Measurements from ENCODE around the gene NME4. TPM values are rescaled to one million over a fixed set of nuclear protein-coding genes. Genes with fewer than 3 reads are reported as not detected.
"Not testable (repeated sequence)": the region's sequence is repeated elsewhere in the genome, so short reads cannot be mapped to it uniquely, and the experiment has no call there.

Gene NME4
- total and polyA plus RNA-seq, 4 experiments from 2014 or later, result 34.9 to 61.7 (median 44.9) TPM

DNA sequence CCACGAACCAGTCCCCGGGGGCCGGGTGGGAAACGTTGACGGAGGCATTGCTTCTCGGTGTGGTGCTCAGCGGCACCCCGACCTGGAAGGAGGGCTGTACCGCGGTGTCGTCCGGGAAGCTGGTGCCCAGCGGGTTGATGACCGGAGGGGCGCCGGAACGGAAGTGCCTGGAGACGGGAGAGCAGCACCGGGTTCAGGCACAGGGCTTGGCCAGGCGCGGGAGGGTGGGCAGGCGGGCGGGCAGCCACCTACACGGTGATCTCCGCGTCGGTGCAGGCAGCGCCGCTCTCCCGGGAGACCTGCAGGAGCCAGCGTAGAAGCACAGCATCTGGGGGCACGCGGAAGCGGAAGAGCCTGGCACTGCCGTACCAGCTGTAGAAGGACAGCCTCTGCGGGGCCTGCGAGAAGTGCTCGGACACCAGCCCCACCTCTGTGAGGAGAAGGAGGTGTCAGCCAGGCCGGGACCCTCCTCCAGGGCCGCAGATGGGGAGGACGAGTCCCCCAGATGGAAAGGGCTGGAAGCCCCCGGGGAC lies 19.5 kb upstream of the NME4 start:
- intact Hi-C loops (cut with micrococcal nuclease), result loop anchor here (10.0 kb wide), 1 partner anchor 207 kb away; no protein-coding TSS in a partner anchor
- Mint-ChIP-seq H3K9me3 (no peaks in the 10 kb centered on the region), H3K4me3 (no peak overlapping the region), H3K27ac (no peak overlapping the region), H3K27me3 (no peaks in the 10 kb centered on the region), H3K4me1 (peaks cover 2 to 18% (median 10%) of the 10 kb centered on the region in 4 donors), H3K36me3 (peaks cover 0 to 11% of the 10 kb centered on the region in 2 donors)
- H3K27ac ChIP-seq (ENCODE audit: low read depth, low read length), result no peak overlapping the region
- H3K4me1 ChIP-seq (ENCODE audit: insufficient read depth, low read length), result peaks cover 24% of the 10 kb centered on the region
- ChIA-PET POLR2A (ENCODE audit: partially characterized antibody) (no interaction called here), CTCF (ENCODE audit: partially characterized antibody) (no interaction called here)
- no peaks in the 10 kb centered on the region for H3K27me3 ChIP-seq (ENCODE audit: insufficient read depth, low read length)
- DNase-seq, result no peak
- H3K9me3 ChIP-seq (ENCODE audit: control insufficient read depth in 1 of 2, low read length in 2 of 2), result no peaks in the 10 kb centered on the region
- H3K4me3 ChIP-seq (ENCODE audit: low read length in 2 of 2), result no peak overlapping the region
- H3K36me3 ChIP-seq (ENCODE audit: insufficient read depth, low read length), result peaks cover 21% of the 10 kb centered on the region

- H3K36me3 Mint-ChIP-seq, result peaks cover 0 to 12% of the 10 kb centered on the region in 2 donors
- H3K4me3 ChIP-seq (ENCODE audit: low read length in 2 of 2); H3K27ac ChIP-seq (ENCODE audit: low read depth, low read length); H3K9me3 Mint-ChIP-seq; H3K27me3 ChIP-seq (ENCODE audit: insufficient read depth, low read length); H3K4me3 Mint-ChIP-seq; POLR2A ChIA-PET (ENCODE audit: partially characterized antibody); DNase-seq; H3K27me3 Mint-ChIP-seq; CTCF ChIA-PET (ENCODE audit: partially characterized antibody); H3K9me3 ChIP-seq (ENCODE audit: control insufficient read depth in 1 of 2, low read length in 2 of 2): not testable (repeated sequence)
- peaks cover 7 to 26% (median 16%) of the 10 kb centered on the region in 4 donors for H3K4me1 Mint-ChIP-seq
- peaks cover 30% of the 10 kb centered on the region for H3K4me1 ChIP-seq (ENCODE audit: insufficient read depth, low read length)
- intact Hi-C loops (cut with micrococcal nuclease), result loop anchor here (10.0 kb wide), 1 partner anchor 207 kb away; no protein-coding TSS in a partner anchor
- peaks cover 15% of the 10 kb centered on the region for H3K36me3 ChIP-seq (ENCODE audit: insufficient read depth, low read length)
- H3K27ac Mint-ChIP-seq, result peak overlapping the region in 3 of 7 donors; percentile 22 to 55 (median 37)
Observed at GRCh38 chr16:378113-378820, 18.7 kb upstream of the NME4 start.

DNA sequence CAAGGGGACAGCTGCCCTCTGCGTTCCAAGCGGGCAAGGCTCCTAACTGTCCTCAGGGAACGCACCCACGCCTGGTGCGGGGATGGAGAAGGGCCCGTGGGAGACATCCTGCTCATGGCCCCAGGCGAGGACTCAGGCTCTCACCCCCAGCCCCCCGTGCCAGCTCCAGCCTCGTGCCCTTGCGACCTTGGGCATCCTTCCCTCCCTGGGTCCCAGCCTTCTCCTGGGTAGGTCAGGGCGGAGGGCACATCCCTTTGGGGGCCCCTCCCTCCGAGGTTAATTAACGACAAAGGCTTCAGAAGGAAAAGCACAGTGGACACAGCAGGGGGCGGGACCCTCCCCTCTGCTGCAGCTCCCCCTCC lies 18.2 kb upstream of the NME4 start:
- peak overlapping the region in 1 of 8 donors; percentile 35 for H3K4me3 Mint-ChIP-seq
- H3K27ac ChIP-seq (ENCODE audit: low read depth, low read length), result no peak overlapping the region

DNA sequence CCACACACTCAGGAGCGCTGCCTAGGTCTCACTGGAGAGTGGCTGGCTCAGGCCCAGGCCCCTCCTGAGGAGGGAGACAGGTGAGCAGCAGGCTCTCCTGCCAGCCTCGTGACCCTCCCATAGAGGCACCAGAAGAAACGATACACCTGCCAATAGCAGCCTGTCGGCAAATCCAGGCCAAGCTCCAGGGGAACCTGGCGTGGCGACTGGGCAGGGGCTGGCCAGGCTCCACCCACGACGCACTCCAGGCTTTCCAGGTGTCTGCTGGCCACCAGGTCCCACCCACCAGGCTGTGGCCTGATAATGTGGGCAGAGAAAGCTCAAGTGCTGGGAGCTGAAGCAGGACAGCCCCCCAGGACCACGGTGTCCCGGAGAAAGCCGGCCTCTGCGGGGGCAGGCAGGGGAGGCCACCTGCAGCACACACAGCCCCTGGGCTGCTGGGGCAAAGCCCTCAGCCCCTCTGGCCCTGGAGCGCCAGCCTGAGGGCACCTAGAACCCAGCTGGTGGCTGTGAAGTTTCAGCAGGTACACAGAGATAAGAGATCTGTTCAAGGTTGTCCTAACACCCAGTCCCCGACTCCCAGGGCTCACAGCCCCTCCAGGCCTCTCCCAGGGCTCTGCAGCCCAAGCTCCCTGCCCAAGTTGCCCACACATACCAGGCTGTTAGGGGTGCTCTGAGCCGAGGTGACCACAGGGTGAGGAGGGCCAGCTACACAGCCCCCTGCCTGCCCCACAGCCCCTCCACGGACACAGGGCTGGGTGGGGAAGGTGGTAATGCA lies 17.6 kb upstream of the NME4 start:
- Mint-ChIP-seq H3K27ac (peak overlapping the region in 5 of 7 donors; percentile 90 to 95 (median 91)), H3K4me3 (peak overlapping the region in 7 of 8 donors; percentile 76 to 93 (median 87)), H3K4me1 (peaks cover 10 to 31% (median 21%) of the 10 kb centered on the region in 4 donors), H3K27me3 (no peaks in the 10 kb centered on the region), H3K36me3 (peaks cover 0 to 8% of the 10 kb centered on the region in 2 donors), H3K9me3 (peaks cover 0 to 1% (median 0%) of the 10 kb centered on the region in 8 donors)
- Histone ChIP-seq H3K4me1 (ENCODE audit: insufficient read depth, low read length) (peaks cover 37% of the 10 kb centered on the region), H3K27ac (ENCODE audit: low read depth, low read length) (peak overlapping the region; percentile 42), H3K4me3 (ENCODE audit: low read length in 2 of 2) (peak overlapping the region in 1 of 2 donors; percentile 38), H3K36me3 (ENCODE audit: insufficient read depth, low read length) (peaks cover 14% of the 10 kb centered on the region), H3K9me3 (ENCODE audit: control insufficient read depth in 1 of 2, low read length in 2 of 2) (no peaks in the 10 kb centered on the region), H3K27me3 (ENCODE audit: insufficient read depth, low read length) (no peaks in the 10 kb centered on the region)
- CTCF ChIA-PET (ENCODE audit: partially characterized antibody), result no interaction called here
- intact Hi-C loops (cut with micrococcal nuclease), result loop anchor here (10.0 kb wide), 1 partner anchor 205 kb away; no protein-coding TSS in a partner anchor
- DNase-seq, result no peak
- POLR2A ChIA-PET (ENCODE audit: partially characterized antibody), result interaction anchor here (0.6 to 4.1 kb wide), 4 partner anchors 9 to 25 kb away, joined by 3 to 35 read pairs (median 12); partner anchors contain the start of genes DECR2 and MRPL28

More for the DNA sequence above, 18.2 kb upstream of the NME4 start:
- Histone ChIP-seq H3K4me3 (ENCODE audit: low read length in 2 of 2) (no peak overlapping the region), H3K4me1 (ENCODE audit: insufficient read depth, low read length) (peaks cover 35% of the 10 kb centered on the region), H3K9me3 (ENCODE audit: control insufficient read depth in 1 of 2, low read length in 2 of 2) (no peaks in the 10 kb centered on the region), H3K27me3 (ENCODE audit: insufficient read depth, low read length) (no peaks in the 10 kb centered on the region), H3K36me3 (ENCODE audit: insufficient read depth, low read length) (peaks cover 14% of the 10 kb centered on the region)
- Mint-ChIP-seq H3K27me3 (no peaks in the 10 kb centered on the region), H3K9me3 (peaks cover 0 to 1% (median 0%) of the 10 kb centered on the region in 8 donors), H3K27ac (peak overlapping the region in 2 of 7 donors; percentile 35 to 55), H3K36me3 (peaks cover 0 to 8% of the 10 kb centered on the region in 2 donors), H3K4me1 (peaks cover 10 to 31% (median 20%) of the 10 kb centered on the region in 4 donors)
- CTCF ChIA-PET (ENCODE audit: partially characterized antibody), result no interaction called here
- no peak for DNase-seq
- POLR2A ChIA-PET (ENCODE audit: partially characterized antibody), result no interaction called here
- intact Hi-C loops (cut with micrococcal nuclease), result loop anchor here (10.0 kb wide), 1 partner anchor 206 kb away; no protein-coding TSS in a partner anchor

DNA sequence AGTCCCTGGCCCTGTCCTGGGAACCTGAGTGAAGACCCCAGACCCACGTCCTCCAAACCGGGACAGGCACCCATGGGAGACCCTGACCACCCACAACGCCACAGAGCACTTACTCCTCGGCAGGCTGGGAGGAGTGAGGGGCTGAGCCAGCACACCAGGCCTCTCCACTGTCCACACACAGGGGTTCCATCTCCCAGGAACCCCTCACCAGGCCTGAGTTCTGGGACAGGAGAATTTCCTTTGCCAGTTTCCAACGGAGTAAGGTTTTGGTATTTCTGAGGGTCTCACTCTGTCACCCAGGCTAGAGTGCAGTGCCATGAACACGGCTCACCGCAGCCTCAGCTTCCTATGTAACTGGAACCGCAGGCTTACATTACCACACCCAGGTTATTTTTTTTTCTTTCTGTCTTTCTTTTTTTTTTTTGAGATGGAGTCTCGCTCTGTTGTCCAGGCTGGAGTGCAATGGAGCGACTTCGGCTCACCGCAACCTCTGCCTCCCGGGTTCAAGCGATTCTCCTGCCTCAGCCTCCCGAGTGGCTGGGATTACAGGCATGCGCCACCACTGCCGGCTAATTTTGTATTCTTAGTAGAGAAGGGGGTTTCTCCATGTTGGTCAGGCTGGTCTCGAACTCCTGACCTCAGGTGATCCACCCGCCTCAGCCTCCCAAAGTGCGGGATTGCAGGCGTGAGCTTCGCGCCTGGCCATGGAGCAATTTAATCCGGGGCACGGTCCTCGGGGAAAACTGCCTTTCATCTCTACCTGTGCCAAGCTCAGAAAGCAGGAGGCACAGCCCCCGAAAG lies 16.8 kb upstream of the NME4 start:
- Histone ChIP-seq H3K4me3 (ENCODE audit: low read length in 2 of 2) (peak overlapping the region in 1 of 2 donors; percentile 38), H3K27ac (ENCODE audit: low read depth, low read length) (peak overlapping the region; percentile 52), H3K27me3 (ENCODE audit: insufficient read depth, low read length) (no peaks in the 10 kb centered on the region), H3K4me1 (ENCODE audit: insufficient read depth, low read length) (peaks cover 37% of the 10 kb centered on the region), H3K9me3 (ENCODE audit: control insufficient read depth in 1 of 2, low read length in 2 of 2) (no peaks in the 10 kb centered on the region), H3K36me3 (ENCODE audit: insufficient read depth, low read length) (peaks cover 7% of the 10 kb centered on the region)
- H3K27ac Mint-ChIP-seq, result peak overlapping the region; percentile 27 to 95 (median 90)
- peaks cover 0 to 1% (median 0%) of the 10 kb centered on the region in 8 donors for H3K9me3 Mint-ChIP-seq
- H3K36me3 Mint-ChIP-seq, result peaks cover 0 to 8% of the 10 kb centered on the region in 2 donors
- ChIA-PET CTCF (ENCODE audit: partially characterized antibody) (no interaction called here), POLR2A (ENCODE audit: partially characterized antibody) (interaction anchor here (0.6 to 4.1 kb wide), 7 partner anchors 10 to 187 kb away, joined by 3 to 35 read pairs (median 5); partner anchors contain the start of genes AXIN1, DECR2 and MRPL28)
- H3K4me1 Mint-ChIP-seq, result peaks cover 10 to 31% (median 21%) of the 10 kb centered on the region in 4 donors
- peak in 2 of 5 donors; percentile 38 to 62 for DNase-seq
- peak overlapping the region; percentile 76 to 93 (median 86) for H3K4me3 Mint-ChIP-seq
- no peaks in the 10 kb centered on the region for H3K27me3 Mint-ChIP-seq
- intact Hi-C loops (cut with micrococcal nuclease), result loop anchor here (10.0 kb wide), 1 partner anchor 205 kb away; no protein-coding TSS in a partner anchor

GRCh38 chr16:380762-381011 lies 16.3 kb upstream of the NME4 start:
- POLR2A ChIA-PET (ENCODE audit: partially characterized antibody), result interaction anchor here (0.6 to 4.1 kb wide), 6 partner anchors 9 to 188 kb away, joined by 3 to 35 read pairs (median 5); partner anchors contain the start of genes AXIN1, DECR2 and MRPL28
- intact Hi-C loops (cut with micrococcal nuclease), result no loop called here

More at GRCh38 chr16:380762-381011, 16.3 kb upstream of the NME4 start:
- H3K36me3 Mint-ChIP-seq, result peaks cover 0 to 8% of the 10 kb centered on the region in 2 donors
- peak overlapping the region in 5 of 7 donors; percentile 90 to 95 (median 91) for H3K27ac Mint-ChIP-seq
- H3K4me3 Mint-ChIP-seq, result peak overlapping the region; percentile 76 to 93 (median 86)
- CTCF ChIA-PET (ENCODE audit: partially characterized antibody), result no interaction called here
- Histone ChIP-seq H3K27ac (ENCODE audit: low read depth, low read length) (peak overlapping the region; percentile 52), H3K4me3 (ENCODE audit: low read length in 2 of 2) (peak overlapping the region; percentile 23 to 46), H3K27me3 (ENCODE audit: insufficient read depth, low read length) (no peaks in the 10 kb centered on the region), H3K36me3 (ENCODE audit: insufficient read depth, low read length) (peaks cover 6% of the 10 kb centered on the region), H3K9me3 (ENCODE audit: control insufficient read depth in 1 of 2, low read length in 2 of 2) (no peaks in the 10 kb centered on the region), H3K4me1 (ENCODE audit: insufficient read depth, low read length) (peaks cover 37% of the 10 kb centered on the region)
- no peaks in the 10 kb centered on the region for H3K27me3 Mint-ChIP-seq
- H3K9me3 Mint-ChIP-seq, result peaks cover 0 to 1% (median 0%) of the 10 kb centered on the region in 8 donors
- DNase-seq, result no peak
- peaks cover 10 to 31% (median 21%) of the 10 kb centered on the region in 4 donors for H3K4me1 Mint-ChIP-seq
